ENCODE data around the gene BCL2L14. TPM values are rescaled to one million over a fixed set of nuclear protein-coding genes. Genes with fewer than 3 reads are reported as not detected.

The BCL2L14 gene, protein sequence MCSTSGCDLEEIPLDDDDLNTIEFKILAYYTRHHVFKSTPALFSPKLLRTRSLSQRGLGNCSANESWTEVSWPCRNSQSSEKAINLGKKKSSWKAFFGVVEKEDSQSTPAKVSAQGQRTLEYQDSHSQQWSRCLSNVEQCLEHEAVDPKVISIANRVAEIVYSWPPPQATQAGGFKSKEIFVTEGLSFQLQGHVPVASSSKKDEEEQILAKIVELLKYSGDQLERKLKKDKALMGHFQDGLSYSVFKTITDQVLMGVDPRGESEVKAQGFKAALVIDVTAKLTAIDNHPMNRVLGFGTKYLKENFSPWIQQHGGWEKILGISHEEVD
- total RNA-seq, result not detected in 2 replicates

DNA sequence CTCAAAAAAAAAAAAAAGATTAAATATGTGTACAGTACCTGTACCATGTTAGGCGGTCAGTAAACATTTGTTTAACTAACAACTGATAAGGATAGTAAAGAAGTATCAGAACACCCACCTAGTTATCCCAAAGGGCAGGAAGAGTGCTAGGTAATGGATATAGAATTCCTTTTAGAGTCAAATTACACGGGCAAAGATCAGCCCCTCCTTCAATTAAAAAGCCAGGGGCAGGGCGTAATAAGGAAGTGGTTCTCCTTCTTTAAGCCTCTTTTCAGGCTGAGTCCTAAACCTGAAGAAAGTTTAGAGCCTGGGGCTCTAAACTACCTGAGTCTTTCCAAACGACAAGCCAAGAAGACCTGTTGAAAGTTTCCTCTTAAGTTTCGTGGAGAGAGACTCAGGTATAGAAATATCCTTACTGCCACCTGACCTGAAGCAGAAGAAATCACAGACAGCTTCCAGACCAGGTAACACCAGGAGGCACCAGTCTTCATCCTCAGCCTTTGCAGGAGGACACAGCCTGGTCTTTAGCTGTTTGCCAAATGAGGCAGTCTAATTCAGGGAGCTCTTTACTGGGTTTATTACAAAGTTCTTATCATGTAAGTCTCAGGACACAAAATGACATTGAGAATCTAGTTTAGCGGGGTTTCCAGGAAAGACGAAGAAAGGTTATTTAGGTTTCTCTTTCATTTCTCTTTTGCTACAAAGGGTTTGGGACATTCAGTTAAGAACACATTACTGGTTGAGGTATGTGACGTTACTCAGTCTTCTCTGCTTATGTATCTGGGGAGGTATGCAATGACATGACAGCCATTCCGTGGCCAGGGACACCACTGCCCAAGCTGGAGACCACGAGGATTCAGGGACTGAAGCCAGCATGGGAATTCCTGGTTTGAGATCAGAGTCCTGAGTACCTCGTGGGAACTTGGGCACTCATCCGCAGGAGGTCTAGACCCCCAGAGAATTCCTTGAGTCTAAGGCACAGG, at the start of gene BCL2L14:
Gene BCL2L14 (plus strand): TSS at position 266 of the 983 bp plus-strand sequence. CDS start 8,367 bp downstream, outside the sequence.

Other genes starting within 250 kb of the BCL2L14 start
- 52.3 and 71.0 TPM in 2 replicates for gene LRP6, start 196.1 kb downstream of the BCL2L14 start, total RNA-seq